ENCODE results near the gene USP43. TPM values are rescaled to one million over a fixed set of nuclear protein-coding genes. Genes with fewer than 3 reads are reported as not detected.

USP43 gene
- total and polyA plus RNA-seq, 5 donors from 2014 or later, result not detected

GRCh38 chr17:9771465-9771864, 126.1 kb downstream of the USP43 start:
- no peaks in the 10 kb centered on the region for H3K27me3 ChIP-seq (ENCODE audit: control insufficient read depth, insufficient read depth, low read length)
- H3K4me3 ChIP-seq (ENCODE audit: low read depth, low read length), result no peak overlapping the region
- H3K36me3 Mint-ChIP-seq, result no peaks in the 10 kb centered on the region
- DNase-seq (no peak), ATAC-seq (ENCODE audit: low read depth in 2 of 2) (no peak)
- H3K4me1 Mint-ChIP-seq, result no peaks in the 10 kb centered on the region
- no peak overlapping the region for H3K27ac ChIP-seq (ENCODE audit: insufficient read depth, low read length, poor library complexity, severe bottlenecking)
- no peak overlapping the region for H3K27ac Mint-ChIP-seq
- no peak overlapping the region for H3K4me3 Mint-ChIP-seq
- H3K4me1 ChIP-seq (ENCODE audit: control insufficient read depth, insufficient read depth, low read length, poor library complexity, severe bottlenecking), result no peaks in the 10 kb centered on the region
- no peaks in the 10 kb centered on the region for H3K36me3 ChIP-seq (ENCODE audit: control insufficient read depth, insufficient read depth, low read length)
- H3K9me3 Mint-ChIP-seq, result peaks cover 0 to 5% (median 0%) of the 10 kb centered on the region in 7 donors
- H3K27me3 Mint-ChIP-seq, result peaks cover 4% of the 10 kb centered on the region
- H3K9me3 ChIP-seq (ENCODE audit: control insufficient read depth in 2 of 2, low read length in 2 of 2), result no peaks in the 10 kb centered on the region

GRCh38 chr17:9772658-9773057, 127.3 kb downstream of the USP43 start:
- Mint-ChIP-seq H3K36me3 (no peaks in the 10 kb centered on the region), H3K4me3 (no peak overlapping the region)
- ATAC-seq (ENCODE audit: low read depth in 2 of 2), result no peak

GRCh38 chr17:9776911-9777310, 131.6 kb downstream of the USP43 start:
- no peak overlapping the region for H3K4me3 ChIP-seq (ENCODE audit: low read depth, low read length)
- H3K4me3 Mint-ChIP-seq, result no peak overlapping the region
- H3K4me1 ChIP-seq (ENCODE audit: control insufficient read depth, insufficient read depth, low read length, poor library complexity, severe bottlenecking), result no peaks in the 10 kb centered on the region
- peaks cover 0 to 6% (median 0%) of the 10 kb centered on the region in 7 donors for H3K9me3 Mint-ChIP-seq
- ATAC-seq (ENCODE audit: low read depth in 2 of 2), result no peak
- no peak for DNase-seq
- H3K27ac ChIP-seq (ENCODE audit: insufficient read depth, low read length, poor library complexity, severe bottlenecking), result no peak overlapping the region
- no peaks in the 10 kb centered on the region for H3K36me3 Mint-ChIP-seq
- no peaks in the 10 kb centered on the region for H3K4me1 Mint-ChIP-seq
- no peaks in the 10 kb centered on the region for H3K27me3 ChIP-seq (ENCODE audit: control insufficient read depth, insufficient read depth, low read length)
- no peaks in the 10 kb centered on the region for H3K9me3 ChIP-seq (ENCODE audit: control insufficient read depth in 2 of 2, low read length in 2 of 2)
- no peak overlapping the region for H3K27ac Mint-ChIP-seq
- no peaks in the 10 kb centered on the region for H3K36me3 ChIP-seq (ENCODE audit: control insufficient read depth, insufficient read depth, low read length)
- H3K27me3 Mint-ChIP-seq, result peaks cover 4% of the 10 kb centered on the region

More at GRCh38 chr17:9772658-9773057, 127.3 kb downstream of the USP43 start:
- H3K9me3 ChIP-seq (ENCODE audit: control insufficient read depth in 2 of 2, low read length in 2 of 2), result no peaks in the 10 kb centered on the region
- Mint-ChIP-seq H3K27me3 (peaks cover 8% of the 10 kb centered on the region), H3K4me1 (no peaks in the 10 kb centered on the region), H3K27ac (no peak overlapping the region), H3K9me3 (peaks cover 0 to 5% (median 0%) of the 10 kb centered on the region in 7 donors)
- H3K4me3 ChIP-seq (ENCODE audit: low read depth, low read length), result no peak overlapping the region
- no peaks in the 10 kb centered on the region for H3K4me1 ChIP-seq (ENCODE audit: control insufficient read depth, insufficient read depth, low read length, poor library complexity, severe bottlenecking)
- no peaks in the 10 kb centered on the region for H3K36me3 ChIP-seq (ENCODE audit: control insufficient read depth, insufficient read depth, low read length)
- no peaks in the 10 kb centered on the region for H3K27me3 ChIP-seq (ENCODE audit: control insufficient read depth, insufficient read depth, low read length)
- DNase-seq, result no peak
- H3K27ac ChIP-seq (ENCODE audit: insufficient read depth, low read length, poor library complexity, severe bottlenecking), result no peak overlapping the region

Other genes starting within 250 kb of the USP43 start
- gene STX8, start 69.7 kb upstream of the USP43 start, total RNA-seq, result 83.7 TPM
- 100 to 1,000 TPM; 157 to 214 (median 189) TPM for gene STX8, start 69.7 kb upstream of the USP43 start, polyA plus RNA-seq
- not detected for gene CFAP52, start 68.9 kb upstream of the USP43 start, total RNA-seq
- gene CFAP52, start 68.9 kb upstream of the USP43 start, polyA plus RNA-seq, result not detected
- not detected for gene DHRS7C, start 146.1 kb downstream of the USP43 start, total RNA-seq
- gene DHRS7C, start 146.1 kb downstream of the USP43 start, polyA plus RNA-seq, result not detected
- gene GSG1L2, start 176.6 kb downstream of the USP43 start, total RNA-seq, result not detected
- not detected for gene GSG1L2, start 176.6 kb downstream of the USP43 start, polyA plus RNA-seq
- gene GLP2R, start 180.4 kb downstream of the USP43 start, total RNA-seq, result not detected
- gene GLP2R, start 180.4 kb downstream of the USP43 start, polyA plus RNA-seq, result not detected